ENCODE data around the gene FAM177A1. TPM values are rescaled to one million over a fixed set of nuclear protein-coding genes. Genes with fewer than 3 reads are reported as not detected.

FAM177A1 gene
- total RNA-seq (2021; ENCODE audit: unreplicated experiment) (46.7 TPM), Bru-seq, nascent RNA (percentile 63 among the genes with signal in this experiment), BruChase-seq, experiment 1, labeled RNA remaining after a 2-hour chase (percentile 70 among the genes with signal in this experiment), BruChase-seq, experiment 2, labeled RNA remaining after a 6-hour chase (percentile 81 among the genes with signal in this experiment)
- polyA plus RNA-seq (2012; ENCODE audit: insufficient read length) = 41.0 TPM
- long read RNA-seq, transcript FAM177A1-201 (5 exons, 2,927 nt) = major isoform, 40 of 88 reads
- long read RNA-seq, transcript FAM177A1-202 (6 exons, 858 nt) = minor isoform, 18 of 88 reads
- long read RNA-seq, partial matches to known transcripts = 13 of 88 reads
- long read RNA-seq, other reads (novel, unspliced or antisense) = 14 of 88 reads

- peak within 1 kb of the TSS; percentile 93 for H3K27ac ChIP-seq (ENCODE audit: low read length)
- intact Hi-C loops (cut with micrococcal nuclease; ENCODE audit: unreplicated experiment) (no loop called here), in situ Hi-C loops (cut with HindIII; ENCODE audit: low pct_unique_long_range_greater_than_20kb, low sequenced_read_pairs) (no loop called here)
- H3K27me3 ChIP-seq (ENCODE audit: control insufficient read depth, insufficient read depth, low read length) = no peaks in the 10 kb centered on the region
- peak; percentile 98 for ATAC-seq
- TF ChIP-seq POLR2AphosphoS5 (IDR thresholded peaks at IDR 0.05; ENCODE audit: low read depth, low read length) (peak; percentile 76), SIN3A (IDR thresholded peaks at IDR 0.05; ENCODE audit: borderline replicate concordance, insufficient read depth, low read depth, low read length) (no peak)
- H3K36me3 ChIP-seq (ENCODE audit: control insufficient read depth, insufficient read depth, low read length) = no peaks in the 10 kb centered on the region; the same call in none of the 2 replicates
- BruUV-seq (replicated peaks) = no TSS peak
- peak within 1 kb of the TSS; percentile 82 to 86 for H3K4me3 ChIP-seq (ENCODE audit: low read depth in 2 of 2, low read length in 2 of 2)
- peak; percentile 52 for DNase-seq (ENCODE audit: low read depth, low spot score)
- H3K4me1 ChIP-seq (ENCODE audit: control insufficient read depth, insufficient read depth, low read length) = no peaks in the 10 kb centered on the region; the same call in 1 of the 2 replicates
- CTCF ChIA-PET = no interaction called here
- no peaks in the 10 kb centered on the region for H3K9me3 ChIP-seq (ENCODE audit: control insufficient read depth, insufficient read depth, low read depth, low read length)
- POLR2A ChIA-PET = no interaction called here
Measured at GRCh38 chr14:35046048-35046750, at the start of gene FAM177A1. Gene FAM177A1 (plus strand): TSS chr14:35046272. CDS start chr14:35046464, 192 bp downstream.

DNA sequence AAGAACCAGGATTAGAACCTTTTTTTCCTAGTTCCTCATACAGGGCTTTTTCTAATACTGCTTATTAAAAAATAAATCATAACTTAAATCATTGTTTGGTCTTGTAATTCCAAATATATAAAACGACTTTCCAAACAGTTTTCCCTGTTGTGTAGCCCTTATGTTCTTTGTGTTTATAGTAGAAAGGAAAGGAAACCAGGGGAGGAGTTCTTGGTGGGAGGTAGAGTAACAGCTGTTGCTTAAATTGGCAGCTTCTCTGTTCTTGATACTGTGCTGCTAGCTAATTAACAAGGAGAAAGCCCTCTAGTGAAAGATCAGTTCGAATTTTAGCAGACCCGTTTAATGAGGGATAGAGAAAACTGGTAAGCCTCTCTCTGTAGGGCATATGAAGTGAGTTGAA is 48.3 kb upstream of the FAM177A1 start:
- TSS peak; percentile 50 for BruUV-seq (replicated peaks)
- Histone ChIP-seq H3K27me3 (ENCODE audit: control insufficient read depth, insufficient read depth, low read length) (no peaks in the 10 kb centered on the region), H3K4me1 (ENCODE audit: control insufficient read depth, insufficient read depth, low read length) (no peaks in the 10 kb centered on the region), H3K36me3 (ENCODE audit: control insufficient read depth, insufficient read depth, low read length) (peaks cover 5% of the 10 kb centered on the region; the same call in 1 of the 2 replicates), H3K27ac (ENCODE audit: low read length) (no peak overlapping the region), H3K4me3 (ENCODE audit: low read depth in 2 of 2, low read length in 2 of 2) (no peak overlapping the region), H3K9me3 (ENCODE audit: control insufficient read depth, insufficient read depth, low read depth, low read length) (no peaks in the 10 kb centered on the region)
- ChIA-PET CTCF (no interaction called here), POLR2A (no interaction called here)
- TF ChIP-seq TCF7L2 (IDR thresholded peaks at IDR 0.05; ENCODE audit: low read depth, low read length) (no peak), SIN3A (IDR thresholded peaks at IDR 0.05; ENCODE audit: borderline replicate concordance, insufficient read depth, low read depth, low read length) (no peak), CTCF (IDR thresholded peaks at IDR 0.05) (no peak), POLR2AphosphoS5 (IDR thresholded peaks at IDR 0.05; ENCODE audit: low read depth, low read length) (no peak), REST (IDR thresholded peaks at IDR 0.05; ENCODE audit: insufficient read depth in 1 of 2, low read depth in 2 of 2, low read length in 1 of 2) (no peak)
- DNase-seq (ENCODE audit: low read depth, low spot score) = no peak
- intact Hi-C loops (cut with micrococcal nuclease; ENCODE audit: unreplicated experiment) (no loop called here), in situ Hi-C loops (cut with HindIII; ENCODE audit: low pct_unique_long_range_greater_than_20kb, low sequenced_read_pairs) (no loop called here)
- ATAC-seq = no peak
